Omental fat pad (tissue), 4 donors: Measurements from ENCODE around the gene ZNF665. TPM values are rescaled to one million over a fixed set of nuclear protein-coding genes. Genes with fewer than 3 reads are reported as not detected.
A peak's percentile ranks its signal among the peaks of the same experiment; 100 is the strongest.

Experiments used
- ATAC-seq: fragments of 150-250 bp; one replicate; pipeline ENCODE4 v1.9.1; 2016; ENCODE audit warnings: mild to moderate bottlenecking, moderate library complexity; ENCODE audit not compliant: low FRiP score
- DNase-seq: peaks from one replicate; pipeline ENCODE4 v3.0.0-alpha.2; 2019; ENCODE audit warnings: low spot score
- CTCF ChIP-seq, 3 donors: fragments of 450-650 bp; IDR thresholded peaks; one replicate each; pipeline ENCODE4 v1.5.1; 2016 to 2017; ENCODE audit warnings: antibody characterized with exemption in 3 of 3, mild to moderate bottlenecking in 3 of 3, moderate library complexity in 2 of 3
- total RNA-seq, 4 donors: library from RNA; depleted of rRNA; stranded (reverse); fragments of >200 nt; gene quantifications; one replicate each; pipeline ENCODE4 v1.1.0, GENCODE V29; 2016

ZNF665 gene
- total RNA-seq, 4 donors from 2014 or later = 1.4 to 3.2 (median 2.5) TPM

GRCh38 chr19:53177986-53178385 is 15.2 kb downstream of the ZNF665 start:
- TF ChIP-seq CTCF (IDR thresholded peaks at IDR 0.05) = no peak
- no peak for ATAC-seq
- DNase-seq = no peak

- DNase-seq = no peak
- no peak for ATAC-seq
- no peak for TF ChIP-seq CTCF (IDR thresholded peaks at IDR 0.05)
Observed at GRCh38 chr19:53172889-53173288, 20.3 kb downstream of the ZNF665 start.

- ATAC-seq (no peak), DNase-seq (no peak)
- TF ChIP-seq CTCF (IDR thresholded peaks at IDR 0.05) = no peak
Observed at GRCh38 chr19:53165691-53166091, 27.5 kb downstream of the ZNF665 start.

GRCh38 chr19:53161123-53161522 is 32.0 kb downstream of the ZNF665 start:
- DNase-seq (no peak), ATAC-seq (no peak)

GRCh38 chr19:53160350-53160749 is 32.8 kb downstream of the ZNF665 start:
- ATAC-seq (no peak), DNase-seq (no peak)
- TF ChIP-seq CTCF (IDR thresholded peaks at IDR 0.05) = no peak

More at GRCh38 chr19:53161123-53161522, 32.0 kb downstream of the ZNF665 start:
- TF ChIP-seq CTCF (IDR thresholded peaks at IDR 0.05) = no peak

- ATAC-seq = peak; percentile 38
- no peak for DNase-seq
- TF ChIP-seq CTCF (IDR thresholded peaks at IDR 0.05) = no peak
Observed at GRCh38 chr19:53158119-53158656, 35.0 kb downstream of the ZNF665 start.

GRCh38 chr19:53157626-53158025 is 35.5 kb downstream of the ZNF665 start:
- DNase-seq (no peak), ATAC-seq (no peak)
- TF ChIP-seq CTCF (IDR thresholded peaks at IDR 0.05) = no peak
